ENCODE measurements around the gene PDE4DIP. TPM values are rescaled to one million over a fixed set of nuclear protein-coding genes. Genes with fewer than 3 reads are reported as not detected.
"Not testable (repeated sequence)": the region's sequence is repeated elsewhere in the genome, so short reads cannot be mapped to it uniquely, and the experiment has no call there.

Gene PDE4DIP
- total RNA-seq, 1 experiment from 2014 or later, result 13.6 TPM

DNA sequence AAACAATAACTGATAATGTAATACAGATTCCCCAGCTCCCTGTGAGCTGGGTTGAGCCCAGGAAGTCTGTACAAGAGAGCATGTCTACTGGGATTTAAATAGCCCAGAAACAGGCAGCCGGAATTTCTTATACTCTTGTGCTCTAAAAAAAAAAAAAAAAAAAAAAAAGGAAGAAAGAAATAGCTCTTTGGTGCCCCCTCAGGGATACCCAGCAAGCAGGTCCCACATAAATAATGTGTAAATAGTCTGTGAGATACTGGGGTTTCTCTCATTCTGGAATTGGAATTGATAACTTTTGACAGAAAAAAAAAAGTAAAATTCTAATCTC lies 25.4 kb downstream of the PDE4DIP start:
- H3K4me1 ChIP-seq (ENCODE audit: control insufficient read depth, insufficient read depth, low read length); DNase-seq (ENCODE audit: low read depth, low spot score); ATAC-seq; CTCF ChIA-PET; POLR2A ChIA-PET; H3K36me3 ChIP-seq (ENCODE audit: control insufficient read depth, insufficient read depth, low read length); H3K9me3 ChIP-seq (ENCODE audit: control insufficient read depth, insufficient read depth, low read depth, low read length); BruUV-seq (replicated peaks); in situ Hi-C loops (cut with HindIII; ENCODE audit: low pct_unique_long_range_greater_than_20kb, low sequenced_read_pairs); H3K4me3 ChIP-seq (ENCODE audit: low read depth in 2 of 2, low read length in 2 of 2); H3K27ac ChIP-seq (ENCODE audit: low read length); intact Hi-C loops (cut with micrococcal nuclease; ENCODE audit: unreplicated experiment); H3K27me3 ChIP-seq (ENCODE audit: control insufficient read depth, insufficient read depth, low read length): not testable (repeated sequence)

GRCh38 chr1:148874408-148875388 lies 30.5 kb downstream of the PDE4DIP start:
- H3K27me3 ChIP-seq (ENCODE audit: control insufficient read depth, insufficient read depth, low read length); H3K4me3 ChIP-seq (ENCODE audit: low read depth in 2 of 2, low read length in 2 of 2); intact Hi-C loops (cut with micrococcal nuclease; ENCODE audit: unreplicated experiment); BruUV-seq (replicated peaks); DNase-seq (ENCODE audit: low read depth, low spot score); CTCF ChIA-PET; H3K4me1 ChIP-seq (ENCODE audit: control insufficient read depth, insufficient read depth, low read length); H3K36me3 ChIP-seq (ENCODE audit: control insufficient read depth, insufficient read depth, low read length); in situ Hi-C loops (cut with HindIII; ENCODE audit: low pct_unique_long_range_greater_than_20kb, low sequenced_read_pairs); H3K27ac ChIP-seq (ENCODE audit: low read length); H3K9me3 ChIP-seq (ENCODE audit: control insufficient read depth, insufficient read depth, low read depth, low read length); POLR2A ChIA-PET: not testable (repeated sequence)
- ATAC-seq, result peak; percentile 84

DNA sequence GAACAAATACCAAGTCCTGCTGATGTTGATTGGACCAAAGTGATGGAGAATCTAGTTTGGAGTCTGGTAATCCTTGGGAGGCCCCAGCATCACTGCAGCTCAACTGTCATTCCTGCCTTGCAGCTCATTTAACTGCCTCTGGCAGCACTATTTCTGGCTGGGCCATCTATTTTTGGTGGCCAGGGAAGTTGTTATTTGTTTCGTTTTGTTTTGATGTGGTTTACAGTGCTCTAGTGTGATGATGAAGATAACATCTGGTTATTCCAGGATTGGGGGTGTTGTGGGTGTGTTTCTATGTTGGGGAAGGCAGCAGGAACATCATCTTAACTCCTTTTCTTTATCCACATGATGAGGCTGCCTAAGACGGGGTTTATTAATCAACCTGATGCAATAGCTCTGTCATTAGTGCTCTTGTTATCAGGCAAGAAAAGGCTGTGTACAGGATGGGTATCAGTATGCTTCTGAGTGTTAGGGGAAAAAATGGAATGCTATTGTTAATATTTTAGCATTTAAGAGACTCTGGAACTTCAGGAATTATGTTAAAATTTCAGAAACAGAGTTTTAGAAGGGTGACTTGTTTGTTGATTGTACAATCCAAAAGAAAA lies 35.7 kb downstream of the PDE4DIP start:
- ATAC-seq; BruUV-seq (replicated peaks); H3K4me1 ChIP-seq (ENCODE audit: control insufficient read depth, insufficient read depth, low read length); H3K4me3 ChIP-seq (ENCODE audit: low read depth in 2 of 2, low read length in 2 of 2); in situ Hi-C loops (cut with HindIII; ENCODE audit: low pct_unique_long_range_greater_than_20kb, low sequenced_read_pairs); CTCF ChIA-PET; DNase-seq (ENCODE audit: low read depth, low spot score); intact Hi-C loops (cut with micrococcal nuclease; ENCODE audit: unreplicated experiment); POLR2A ChIA-PET; H3K9me3 ChIP-seq (ENCODE audit: control insufficient read depth, insufficient read depth, low read depth, low read length); H3K36me3 ChIP-seq (ENCODE audit: control insufficient read depth, insufficient read depth, low read length); H3K27me3 ChIP-seq (ENCODE audit: control insufficient read depth, insufficient read depth, low read length); H3K27ac ChIP-seq (ENCODE audit: low read length): not testable (repeated sequence)

GRCh38 chr1:148881261-148881660 lies 37.0 kb downstream of the PDE4DIP start:
- in situ Hi-C loops (cut with HindIII; ENCODE audit: low pct_unique_long_range_greater_than_20kb, low sequenced_read_pairs); intact Hi-C loops (cut with micrococcal nuclease; ENCODE audit: unreplicated experiment); CTCF ChIA-PET; H3K9me3 ChIP-seq (ENCODE audit: control insufficient read depth, insufficient read depth, low read depth, low read length); H3K4me3 ChIP-seq (ENCODE audit: low read depth in 2 of 2, low read length in 2 of 2); POLR2A ChIA-PET; BruUV-seq (replicated peaks); H3K36me3 ChIP-seq (ENCODE audit: control insufficient read depth, insufficient read depth, low read length); H3K27me3 ChIP-seq (ENCODE audit: control insufficient read depth, insufficient read depth, low read length); H3K4me1 ChIP-seq (ENCODE audit: control insufficient read depth, insufficient read depth, low read length); DNase-seq (ENCODE audit: low read depth, low spot score); ATAC-seq; H3K27ac ChIP-seq (ENCODE audit: low read length): not testable (repeated sequence)

DNA sequence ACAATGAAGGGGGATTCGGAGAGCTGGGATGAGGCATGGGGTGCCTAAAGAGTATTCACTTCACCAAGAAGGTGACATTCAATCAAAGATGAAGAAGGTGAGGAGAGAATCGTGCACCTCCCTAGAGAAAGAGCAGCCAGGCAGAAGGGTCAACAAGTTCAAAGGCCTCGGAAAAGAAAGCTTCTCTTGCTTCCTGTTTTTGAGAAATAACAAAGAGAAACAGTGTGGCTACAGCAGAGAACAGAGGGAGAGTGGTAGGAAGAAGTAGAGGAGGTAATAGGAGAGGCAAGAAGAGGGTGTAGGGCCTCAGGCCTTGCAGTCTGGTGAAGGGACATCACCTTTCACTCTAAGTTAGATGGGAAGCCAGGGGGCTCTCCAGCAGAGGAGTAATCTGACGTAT lies 41.0 kb downstream of the PDE4DIP start:
- POLR2A ChIA-PET; CTCF ChIA-PET; BruUV-seq (replicated peaks); H3K9me3 ChIP-seq (ENCODE audit: control insufficient read depth, insufficient read depth, low read depth, low read length); H3K4me3 ChIP-seq (ENCODE audit: low read depth in 2 of 2, low read length in 2 of 2); H3K36me3 ChIP-seq (ENCODE audit: control insufficient read depth, insufficient read depth, low read length); intact Hi-C loops (cut with micrococcal nuclease; ENCODE audit: unreplicated experiment); H3K4me1 ChIP-seq (ENCODE audit: control insufficient read depth, insufficient read depth, low read length); ATAC-seq; H3K27ac ChIP-seq (ENCODE audit: low read length); DNase-seq (ENCODE audit: low read depth, low spot score); in situ Hi-C loops (cut with HindIII; ENCODE audit: low pct_unique_long_range_greater_than_20kb, low sequenced_read_pairs); H3K27me3 ChIP-seq (ENCODE audit: control insufficient read depth, insufficient read depth, low read length): not testable (repeated sequence)

DNA sequence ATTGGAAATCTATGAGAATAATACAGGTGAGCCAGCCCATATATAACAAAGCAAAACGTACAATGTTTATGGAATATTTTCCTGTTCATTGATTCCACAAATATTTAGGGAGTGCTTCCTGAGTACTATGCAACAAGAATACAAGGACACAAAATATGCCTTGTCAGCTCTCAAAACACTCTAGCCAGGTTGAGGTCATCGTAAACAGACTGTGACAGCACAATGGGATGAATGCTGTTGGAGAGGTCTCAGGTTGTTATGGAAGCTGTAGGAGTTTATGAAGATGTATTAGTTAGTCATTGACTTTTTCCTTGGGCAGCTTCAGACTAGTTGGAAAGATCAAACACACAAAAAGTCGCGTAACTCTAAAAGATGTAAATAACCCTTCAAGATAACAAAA lies 42.1 kb downstream of the PDE4DIP start:
- H3K27me3 ChIP-seq (ENCODE audit: control insufficient read depth, insufficient read depth, low read length); H3K27ac ChIP-seq (ENCODE audit: low read length); CTCF ChIA-PET; DNase-seq (ENCODE audit: low read depth, low spot score); BruUV-seq (replicated peaks); in situ Hi-C loops (cut with HindIII; ENCODE audit: low pct_unique_long_range_greater_than_20kb, low sequenced_read_pairs); H3K4me1 ChIP-seq (ENCODE audit: control insufficient read depth, insufficient read depth, low read length); ATAC-seq; intact Hi-C loops (cut with micrococcal nuclease; ENCODE audit: unreplicated experiment); H3K36me3 ChIP-seq (ENCODE audit: control insufficient read depth, insufficient read depth, low read length); H3K4me3 ChIP-seq (ENCODE audit: low read depth in 2 of 2, low read length in 2 of 2); POLR2A ChIA-PET; H3K9me3 ChIP-seq (ENCODE audit: control insufficient read depth, insufficient read depth, low read depth, low read length): not testable (repeated sequence)

DNA sequence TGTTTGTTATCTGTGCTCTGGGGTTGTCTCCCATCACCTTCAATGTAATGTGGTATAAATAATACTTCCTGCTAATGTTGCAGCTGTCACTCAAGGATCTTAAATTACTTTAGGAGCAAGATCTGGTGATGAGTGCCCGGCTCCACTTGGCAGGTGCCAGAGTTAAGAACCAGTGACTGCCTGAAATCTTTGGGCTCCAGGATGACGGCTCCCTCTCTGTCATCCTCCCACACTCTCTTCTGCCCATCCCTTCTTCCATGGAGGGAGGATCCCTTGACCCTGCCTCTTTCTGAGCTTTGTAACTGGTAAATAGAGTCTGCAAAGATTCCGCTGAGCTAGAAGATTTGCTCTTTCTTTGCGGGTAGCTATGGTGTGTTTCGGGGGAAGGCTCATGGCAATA lies 44.4 kb downstream of the PDE4DIP start:
- in situ Hi-C loops (cut with HindIII; ENCODE audit: low pct_unique_long_range_greater_than_20kb, low sequenced_read_pairs); BruUV-seq (replicated peaks); H3K36me3 ChIP-seq (ENCODE audit: control insufficient read depth, insufficient read depth, low read length); CTCF ChIA-PET; H3K9me3 ChIP-seq (ENCODE audit: control insufficient read depth, insufficient read depth, low read depth, low read length); intact Hi-C loops (cut with micrococcal nuclease; ENCODE audit: unreplicated experiment); DNase-seq (ENCODE audit: low read depth, low spot score); POLR2A ChIA-PET; H3K27ac ChIP-seq (ENCODE audit: low read length); ATAC-seq; H3K4me1 ChIP-seq (ENCODE audit: control insufficient read depth, insufficient read depth, low read length); H3K4me3 ChIP-seq (ENCODE audit: low read depth in 2 of 2, low read length in 2 of 2); H3K27me3 ChIP-seq (ENCODE audit: control insufficient read depth, insufficient read depth, low read length): not testable (repeated sequence)

Data from Panc1 (cell line).